ENCODE data around the gene CDC20.
"Not testable (repeated sequence)": the region's sequence is repeated elsewhere in the genome, so short reads cannot be mapped to it uniquely, and the experiment has no call there.

Gene CDC20

DNA sequence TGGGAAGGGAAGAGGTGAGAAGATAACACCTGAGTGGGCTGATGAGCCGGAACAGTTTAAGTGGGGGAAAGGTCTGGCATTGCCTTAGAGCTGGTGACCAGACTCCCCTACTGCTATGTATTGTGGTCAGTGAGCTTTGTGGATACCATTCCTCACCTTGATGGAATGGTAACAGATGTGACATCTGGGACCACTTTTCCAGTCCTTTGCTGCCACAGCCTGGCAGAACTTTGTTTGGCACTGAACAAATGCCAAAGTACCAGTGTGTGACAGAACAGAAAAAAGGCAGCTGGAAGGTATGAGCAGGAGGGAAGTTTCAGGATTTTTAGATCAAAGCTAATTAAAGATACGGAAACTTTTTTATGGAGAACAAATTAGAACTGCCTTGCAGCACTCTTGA lies 24.7 kb downstream of the CDC20 start:
- DNase-seq (ENCODE audit: low read depth in 2 of 2), result no peak

DNA sequence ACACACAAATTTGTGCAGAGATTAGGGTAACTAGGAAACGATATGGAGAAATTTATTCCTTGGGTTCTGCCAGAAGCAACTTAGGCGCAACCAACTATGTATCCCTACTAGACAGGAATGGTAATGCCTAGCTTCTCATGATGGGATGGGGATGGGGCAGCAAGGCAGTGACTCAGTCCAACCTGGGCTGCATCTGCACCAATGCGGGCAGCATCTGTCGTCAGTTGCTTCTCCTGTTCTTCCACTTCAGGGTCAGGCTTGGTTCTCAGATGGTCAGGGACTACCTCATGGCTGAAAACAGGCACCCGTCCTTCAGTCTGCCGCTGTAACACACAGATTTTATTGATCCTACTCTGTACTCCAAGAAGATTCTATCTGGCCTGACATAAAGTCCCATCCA lies 27.9 kb downstream of the CDC20 start:
- no peak for DNase-seq (ENCODE audit: low read depth in 2 of 2)

DNA sequence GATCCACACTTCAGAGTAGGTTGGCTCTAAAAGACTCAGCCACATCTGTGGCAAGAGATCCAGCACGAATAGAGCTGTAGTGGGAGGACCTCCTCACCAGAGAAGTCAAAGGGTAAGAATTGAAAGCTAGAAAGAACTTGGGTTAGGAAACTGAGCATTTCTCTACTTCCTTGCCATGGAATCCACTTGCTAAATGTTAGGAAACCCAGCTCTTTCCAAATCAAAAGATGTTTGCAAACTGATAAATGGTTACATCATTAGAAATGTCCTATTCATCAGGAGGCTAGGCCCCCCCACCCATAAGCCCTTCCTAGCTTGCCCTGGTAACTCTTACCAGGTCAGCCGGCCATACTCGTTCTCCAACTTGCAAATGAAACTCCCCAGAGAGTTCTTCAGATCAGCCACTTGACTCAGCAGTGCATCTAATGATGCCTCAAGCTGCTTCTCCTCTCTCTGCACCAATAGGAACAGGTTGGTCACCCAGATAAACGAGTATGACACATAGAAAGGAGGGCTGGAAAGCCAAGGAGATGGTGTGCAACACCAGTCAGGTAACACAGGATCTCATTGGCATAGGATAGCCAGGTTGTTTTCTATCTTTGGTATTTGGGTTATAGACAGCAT lies 29.3 kb downstream of the CDC20 start:
- no peak for DNase-seq (ENCODE audit: low read depth in 2 of 2)

DNA sequence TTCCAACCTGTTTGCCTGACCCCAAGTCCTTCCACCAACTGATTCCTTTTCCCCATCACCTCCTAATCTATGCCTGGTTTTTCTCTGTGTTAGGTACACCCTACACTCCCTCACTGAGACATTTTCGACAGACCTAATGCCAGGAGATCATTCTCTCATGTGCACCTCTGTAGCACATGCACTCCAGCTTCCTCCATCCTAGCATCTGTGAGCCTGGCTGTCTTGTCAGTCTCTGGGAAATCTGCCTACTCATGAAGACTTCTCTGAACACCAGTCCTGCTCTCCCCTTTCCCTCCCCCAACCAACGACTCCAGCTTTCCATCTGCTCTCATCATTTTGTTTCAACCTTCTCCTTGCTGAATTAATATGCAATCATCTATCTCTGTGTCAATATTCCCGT lies 29.8 kb downstream of the CDC20 start:
- no peak for DNase-seq (ENCODE audit: low read depth in 2 of 2)

DNA sequence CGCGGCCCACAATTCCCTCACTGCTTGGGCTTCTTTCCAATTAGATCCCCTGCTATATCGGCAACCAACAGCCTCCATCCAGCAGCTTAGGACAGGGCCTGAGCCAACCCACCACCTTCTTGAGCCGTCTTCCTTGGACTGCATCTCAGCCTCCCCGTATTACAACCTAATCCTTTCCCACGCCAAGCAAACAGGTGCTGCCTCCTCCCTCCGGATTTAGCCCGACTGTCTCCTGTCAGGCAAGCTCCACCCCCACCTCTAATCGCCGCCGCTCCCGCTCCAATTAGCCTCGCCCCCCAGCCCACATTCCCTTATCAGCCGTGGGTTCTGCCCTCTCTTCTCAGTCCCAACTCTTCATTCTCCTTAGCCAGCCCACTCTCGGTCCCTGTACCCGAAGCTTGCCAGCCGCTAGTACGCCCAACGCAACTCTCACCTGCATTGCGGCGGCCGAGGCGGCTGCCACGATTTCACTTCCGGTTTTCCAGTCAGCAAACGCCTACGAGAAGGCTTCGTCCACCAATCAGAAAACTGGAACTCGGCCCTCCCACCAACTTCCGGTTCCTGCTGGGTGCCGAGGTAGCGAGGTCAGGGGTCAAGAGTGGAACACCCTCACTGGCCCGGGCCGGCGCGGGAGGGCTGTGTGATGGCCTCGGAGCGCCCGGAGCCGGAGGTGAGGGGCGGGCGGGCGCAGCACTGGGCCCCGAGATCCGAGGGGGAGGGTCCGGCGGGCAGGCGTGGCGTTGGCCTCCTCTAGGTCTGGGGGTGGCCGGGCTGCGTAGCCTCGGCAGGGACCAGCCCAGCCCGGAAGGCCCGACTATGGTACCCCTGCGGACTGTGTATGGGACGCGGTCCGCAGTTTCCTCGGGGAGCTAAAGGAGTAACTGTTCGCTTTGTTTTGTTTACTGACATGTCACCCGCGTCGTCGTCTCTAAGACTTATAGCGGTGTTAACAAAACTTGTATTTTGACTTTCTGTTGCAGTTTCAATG lies 30.8 kb downstream of the CDC20 start, which contains the start of the genes MED8 and SZT2:
MED8 (minus strand) TSS at position 475 of the 988 bp plus-strand sequence; CDS start at position 439, 36 bp downstream.
SZT2 (plus strand) TSS at position 574 of the 988 bp plus-strand sequence; CDS start at position 644, 70 bp downstream.
- peak; percentile 83 for DNase-seq (ENCODE audit: low read depth in 2 of 2)

DNA sequence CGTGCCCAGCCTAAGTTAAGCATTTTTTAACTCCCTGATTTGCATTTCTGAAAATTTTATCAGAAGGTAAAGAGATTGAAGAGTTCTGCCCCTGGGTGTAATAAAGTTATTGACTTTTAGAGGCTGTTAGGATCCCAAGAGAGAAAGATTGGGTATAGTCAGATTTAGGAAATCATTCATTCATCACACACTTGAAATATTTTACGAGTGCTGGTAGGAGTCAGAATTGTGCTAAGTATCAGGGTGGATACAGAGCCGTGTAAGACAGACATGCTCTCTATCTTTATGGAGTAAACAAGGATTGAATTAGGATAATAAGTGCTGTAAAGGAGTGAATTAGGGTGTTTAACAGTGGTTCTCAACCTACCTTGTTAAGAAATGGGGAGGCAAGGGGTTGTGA lies 33.9 kb downstream of the CDC20 start:
- DNase-seq (ENCODE audit: low read depth in 2 of 2), result no peak

DNA sequence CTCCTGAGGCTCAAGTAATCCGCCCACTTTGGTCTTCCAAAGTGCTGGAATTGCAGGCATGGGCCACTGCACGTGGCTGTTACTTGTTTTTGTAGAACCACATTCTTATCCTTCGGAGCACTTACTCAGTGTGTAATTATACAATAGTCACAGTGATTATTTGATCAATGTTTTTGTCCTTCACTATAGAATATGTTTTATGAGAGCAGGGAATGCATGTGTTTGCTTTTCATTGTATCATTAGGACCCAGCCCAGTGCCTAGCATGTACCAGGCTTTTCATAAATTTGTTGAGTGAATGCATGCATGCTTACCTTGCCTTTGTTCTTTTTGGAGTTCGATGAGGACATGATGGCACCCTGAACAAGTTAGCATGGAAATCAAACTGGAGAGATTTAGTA lies 36.7 kb downstream of the CDC20 start:
- DNase-seq (ENCODE audit: low read depth in 2 of 2), result no peak

DNA sequence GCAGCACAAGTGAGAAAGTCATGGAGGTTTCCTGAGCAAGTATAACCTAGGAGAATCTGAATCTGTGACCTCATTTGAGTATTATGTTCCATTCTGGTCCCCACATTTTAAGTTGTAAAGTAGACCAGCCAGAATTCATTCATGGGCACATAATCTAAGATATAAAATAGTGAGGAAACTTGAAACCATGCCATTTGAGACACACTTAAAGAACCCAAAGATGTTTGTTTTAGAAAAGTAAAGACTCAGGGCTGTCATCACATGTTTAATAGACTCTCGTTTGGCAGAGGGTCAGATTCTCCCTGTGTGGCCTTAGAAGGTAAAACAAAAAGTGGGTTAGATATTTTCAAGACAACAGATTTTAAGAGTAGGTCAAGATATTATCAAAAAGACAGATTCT lies 37.3 kb downstream of the CDC20 start:
- DNase-seq (ENCODE audit: low read depth in 2 of 2), result no peak

DNA sequence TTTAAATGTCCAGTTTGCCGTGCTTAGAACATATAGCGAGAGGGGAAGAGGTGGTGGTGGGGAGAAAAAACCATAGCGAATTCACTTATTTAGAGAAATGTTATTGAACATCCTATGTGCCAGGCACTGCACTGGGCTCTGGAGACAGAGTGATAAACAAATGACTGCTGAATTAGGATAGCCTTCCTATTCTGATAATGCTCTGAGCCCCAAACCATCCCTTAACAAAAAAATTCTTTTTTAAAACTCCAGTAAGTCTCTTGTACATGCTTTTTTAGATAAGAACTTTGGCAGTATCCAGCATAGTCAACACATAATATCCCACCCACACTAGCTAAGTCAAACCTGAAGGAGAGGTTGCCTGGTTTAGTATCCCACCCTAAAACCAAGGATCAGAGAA lies 39.4 kb downstream of the CDC20 start:
- DNase-seq (ENCODE audit: low read depth in 2 of 2), result no peak

DNA sequence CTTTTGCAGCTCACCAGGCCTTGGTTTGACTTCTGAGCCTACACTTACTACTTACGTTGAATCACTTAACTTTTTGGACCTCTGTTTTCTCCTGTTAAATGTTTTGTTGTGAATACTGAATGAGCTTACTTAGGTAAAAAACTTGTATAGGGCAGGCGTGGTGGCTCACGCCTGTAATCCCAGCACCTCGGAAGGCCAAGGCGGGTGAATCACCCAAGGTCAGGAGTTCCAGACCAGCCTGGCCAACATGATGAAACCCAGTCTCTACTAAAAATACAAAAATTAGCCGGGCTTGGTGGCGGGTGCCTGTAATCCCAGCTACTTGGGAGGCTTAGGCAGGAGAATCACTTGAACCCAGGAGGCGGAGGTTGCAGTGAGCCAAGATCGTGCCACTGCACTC lies 41.7 kb downstream of the CDC20 start:
- not testable (repeated sequence) for DNase-seq (ENCODE audit: low read depth in 2 of 2)

DNA sequence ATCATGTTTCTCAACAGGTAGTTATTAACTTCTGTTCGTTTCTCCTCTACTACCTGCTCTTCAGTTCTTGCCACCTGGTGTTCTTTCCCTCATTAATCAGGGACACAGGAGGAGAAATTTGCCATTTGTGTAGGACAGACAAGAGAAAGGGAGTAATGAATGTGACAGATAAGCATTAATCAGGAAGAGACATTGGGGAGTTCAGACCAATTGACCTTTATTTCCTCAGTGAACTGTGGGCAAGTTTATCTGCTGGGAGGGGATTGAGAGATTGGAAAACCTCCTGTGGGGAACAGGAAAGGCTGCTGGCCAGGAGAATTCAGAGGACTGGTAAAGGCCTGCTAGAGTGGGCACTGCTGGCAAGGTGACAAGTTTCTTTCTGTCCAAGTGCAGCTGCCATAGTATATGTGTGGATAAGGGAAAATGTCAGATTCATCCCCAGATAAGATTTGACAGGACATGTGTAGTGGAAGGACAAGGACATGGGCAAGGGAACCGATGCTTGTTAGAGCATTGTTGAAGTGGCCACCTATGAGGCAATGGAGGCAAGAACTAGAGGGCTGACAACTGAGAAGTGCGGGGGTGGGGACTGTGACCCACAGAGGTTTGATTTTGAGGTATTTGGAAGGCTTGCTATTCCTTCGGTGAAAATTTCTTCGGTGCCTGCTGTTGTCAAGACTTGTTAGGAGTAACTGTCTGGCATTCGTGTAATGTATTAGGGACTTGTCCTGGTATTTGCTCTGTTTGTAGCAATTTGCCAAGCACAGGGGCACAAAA lies 43.5 kb downstream of the CDC20 start:
- no peak for DNase-seq (ENCODE audit: low read depth in 2 of 2)

DNA sequence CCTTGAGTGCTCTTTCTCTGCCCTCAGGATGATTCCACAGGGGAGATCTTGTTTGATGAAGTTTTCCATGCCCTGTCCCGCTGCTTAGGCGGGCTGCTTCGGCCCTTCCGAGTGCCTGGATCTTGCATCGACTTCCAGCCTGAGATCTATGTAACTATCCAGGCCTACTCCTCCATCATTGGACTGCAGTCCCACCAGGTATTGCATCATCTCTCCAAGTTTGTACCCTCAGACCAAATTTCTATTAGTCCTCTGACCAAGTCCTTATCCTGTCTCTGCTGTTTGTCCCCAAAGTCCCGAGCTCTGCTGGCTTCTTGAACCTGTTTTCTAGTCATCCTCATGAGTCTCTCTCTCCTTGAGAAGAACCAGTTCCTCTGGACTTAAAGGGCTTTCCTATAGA lies 45.6 kb downstream of the CDC20 start:
- no peak for DNase-seq (ENCODE audit: low read depth in 2 of 2)

DNA sequence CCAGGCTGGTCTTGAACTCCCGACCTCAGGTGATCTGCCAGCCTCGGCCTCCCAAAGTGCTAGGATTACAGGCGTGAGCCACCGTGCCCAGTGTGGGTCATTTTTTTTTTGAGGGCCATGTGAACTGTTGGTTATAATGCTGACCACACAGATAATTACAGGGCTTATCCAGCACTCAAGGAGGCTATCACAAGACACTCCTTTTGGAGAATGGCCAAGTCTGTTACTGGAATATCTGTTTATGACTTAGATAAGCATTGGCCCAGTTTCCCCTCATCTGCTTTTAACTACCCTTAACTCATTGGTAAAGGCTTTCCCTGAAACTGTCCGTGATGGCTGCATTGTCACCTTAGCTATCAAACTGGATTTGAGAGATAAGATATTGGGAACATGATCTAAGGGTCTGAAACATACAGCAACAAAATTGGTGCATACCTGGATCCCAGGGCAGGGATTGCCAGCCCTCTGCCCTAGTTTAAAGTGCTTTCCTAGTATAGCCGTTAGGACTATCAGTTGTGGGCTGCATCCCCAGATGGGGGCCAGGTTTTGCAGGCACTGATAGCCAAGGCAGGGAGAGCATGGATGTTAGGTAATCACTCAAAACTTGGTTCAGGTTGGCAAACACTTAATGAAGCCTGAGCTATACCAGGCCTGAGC lies 46.6 kb downstream of the CDC20 start:
- DNase-seq (ENCODE audit: low read depth in 2 of 2), result no peak

DNA sequence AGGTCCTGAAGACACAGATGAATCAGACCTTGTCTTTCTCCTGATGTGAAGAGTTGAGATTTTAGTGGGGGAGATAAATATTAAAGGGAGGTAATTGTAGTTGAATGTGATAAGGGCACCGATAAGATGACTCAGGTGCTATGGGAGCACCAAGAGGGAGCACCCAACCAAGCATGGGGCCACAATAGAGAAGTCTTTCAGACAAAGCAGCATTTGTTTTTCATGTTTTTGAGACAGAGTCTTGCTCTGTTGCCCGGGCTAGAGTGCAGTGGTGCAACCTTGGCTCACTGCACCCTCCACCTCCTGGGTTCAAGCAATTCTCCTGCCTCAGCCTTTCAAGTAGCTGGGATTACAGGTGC lies 47.1 kb downstream of the CDC20 start:
- DNase-seq (ENCODE audit: low read depth in 2 of 2), result no peak

DNA sequence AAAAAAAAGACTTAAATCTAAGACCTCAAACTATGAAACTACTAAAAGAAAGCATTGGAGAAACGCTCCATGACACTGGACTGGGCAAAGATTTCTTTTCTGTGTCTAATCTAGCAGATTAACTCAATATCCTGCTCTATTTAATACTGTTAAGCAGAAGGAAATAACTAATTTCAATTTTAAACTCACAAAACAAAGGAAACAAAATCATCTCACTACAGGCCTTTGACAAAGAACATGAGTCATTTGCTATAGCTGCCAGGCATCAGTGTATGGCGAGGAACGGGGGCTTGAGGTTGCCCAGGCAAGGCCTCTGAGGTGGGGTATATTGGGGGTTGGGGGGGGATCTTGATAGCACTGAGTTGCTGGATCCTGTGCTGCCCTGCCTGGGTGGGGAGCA lies 51.8 kb downstream of the CDC20 start:
- DNase-seq (ENCODE audit: low read depth in 2 of 2), result no peak

Measured in fibroblast of skin of left biceps (primary cell).